Karpas-422 (cell line): ENCODE results near the gene KIR2DL4. TPM values are rescaled to one million over a fixed set of nuclear protein-coding genes. Genes with fewer than 3 reads are reported as not detected.
"Not testable (repeated sequence)": the region's sequence is repeated elsewhere in the genome, so short reads cannot be mapped to it uniquely, and the experiment has no call there.

Experiments used
- DNase-seq: peaks from one replicate; pipeline ENCODE4 v3.0.0-alpha.2; 2015
- H2AFZ ChIP-seq: fragments of 200-600 bp; sonication (generic); 2 replicates; pipeline ENCODE4 v1.6.1; 2014; ENCODE audit warnings: antibody characterized with exemption, low read length, mixed read lengths
- H3K27ac ChIP-seq: fragments of 200-600 bp; sonication (generic); 2 replicates; pipeline ENCODE4 v1.5.1; 2014; ENCODE audit warnings: mild to moderate bottlenecking, low read length, moderate library complexity
- H3K27me3 ChIP-seq: fragments of 200-600 bp; sonication (generic); 2 replicates; pipeline ENCODE4 v1.6.1; 2014; ENCODE audit warnings: low read length, mixed read lengths
- H3K36me3 ChIP-seq: fragments of 200-600 bp; sonication (generic); 2 replicates; pipeline ENCODE4 v1.6.1; 2014; ENCODE audit warnings: low read length, mixed read lengths; ENCODE audit not compliant: insufficient read depth
- H3K4me1 ChIP-seq: fragments of 200-600 bp; sonication (generic); 2 replicates; pipeline ENCODE4 v1.6.1; 2014; ENCODE audit warnings: mild to moderate bottlenecking, low read length, mixed read lengths
- H3K4me2 ChIP-seq: fragments of 200-600 bp; sonication (generic); 2 replicates; pipeline ENCODE4 v1.6.1; 2014; ENCODE audit warnings: low read length, low read depth, mild to moderate bottlenecking; ENCODE audit not compliant: poor library complexity, severe bottlenecking
- H3K4me3 ChIP-seq: fragments of 200-600 bp; sonication (generic); 2 replicates; pipeline ENCODE4 v1.5.1; 2014; ENCODE audit warnings: mild to moderate bottlenecking, antibody characterized with exemption, low read length, mixed read lengths
- H3K79me2 ChIP-seq: fragments of 200-600 bp; sonication (generic); 2 replicates; pipeline ENCODE4 v1.6.1; 2014; ENCODE audit warnings: mild to moderate bottlenecking, low read length, mixed read lengths
- H3K9ac ChIP-seq: fragments of 200-600 bp; sonication (generic); 2 replicates; pipeline ENCODE4 v1.6.0; 2014; ENCODE audit warnings: low read length
- H3K9me2 ChIP-seq: fragments of 200-600 bp; sonication (generic), shearing (Covaris generic); replicated peaks from 2 replicates; pipeline ENCODE4 v1.6.0; 2014; ENCODE audit warnings: mild to moderate bottlenecking, low read length, moderate library complexity; ENCODE audit not compliant: insufficient read depth
- H3K9me3 ChIP-seq: fragments of 300-700, 200-600 bp; sonication (generic); 2 replicates; pipeline ENCODE4 v1.6.1; 2014; ENCODE audit warnings: low read length, mixed read lengths
- H4K20me1 ChIP-seq: fragments of 200-600 bp; sonication (generic); 2 replicates; pipeline ENCODE4 v1.6.1; 2014; ENCODE audit warnings: mild to moderate bottlenecking, antibody characterized with exemption, low read length, low read depth; ENCODE audit not compliant: insufficient read depth
- total RNA-seq: library from RNA; depleted of rRNA; stranded (reverse); fragments of >200 nt; shearing (Covaris generic); gene quantifications from 2 replicates; pipeline ENCODE4 v1.2.3, GENCODE V29; 2014; ENCODE audit warnings: low replicate concordance

The KIR2DL4 gene
- total RNA-seq, 1 experiment from 2014 or later: not detected

DNA sequence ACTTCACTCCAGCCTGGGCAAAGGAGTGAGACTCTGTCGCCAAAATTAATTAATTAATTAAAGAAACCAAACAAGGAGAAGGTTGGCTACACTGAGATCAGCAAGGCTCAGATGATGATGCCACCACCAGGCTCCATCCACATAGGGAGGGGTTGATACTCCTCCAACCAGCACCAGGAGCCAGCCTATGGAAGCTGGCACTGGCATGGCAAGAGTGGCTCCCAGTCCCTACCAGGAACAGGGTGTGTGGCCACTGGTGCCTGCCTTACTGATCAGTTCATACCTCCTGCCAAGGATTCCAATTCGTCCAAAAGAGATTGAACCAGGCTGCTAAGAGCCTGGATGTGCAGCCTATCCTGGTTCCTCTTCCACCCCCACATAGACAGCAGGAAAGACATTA lies 30.7 kb upstream of the KIR2DL4 start:
- H3K36me3 ChIP-seq, H3K27ac ChIP-seq, H3K4me3 ChIP-seq, H2AFZ ChIP-seq, H3K79me2 ChIP-seq, H3K9ac ChIP-seq, H3K4me1 ChIP-seq, H4K20me1 ChIP-seq, H3K9me3 ChIP-seq, H3K9me2 ChIP-seq, DNase-seq, H3K27me3 ChIP-seq, H3K4me2 ChIP-seq: not testable (repeated sequence)

DNA sequence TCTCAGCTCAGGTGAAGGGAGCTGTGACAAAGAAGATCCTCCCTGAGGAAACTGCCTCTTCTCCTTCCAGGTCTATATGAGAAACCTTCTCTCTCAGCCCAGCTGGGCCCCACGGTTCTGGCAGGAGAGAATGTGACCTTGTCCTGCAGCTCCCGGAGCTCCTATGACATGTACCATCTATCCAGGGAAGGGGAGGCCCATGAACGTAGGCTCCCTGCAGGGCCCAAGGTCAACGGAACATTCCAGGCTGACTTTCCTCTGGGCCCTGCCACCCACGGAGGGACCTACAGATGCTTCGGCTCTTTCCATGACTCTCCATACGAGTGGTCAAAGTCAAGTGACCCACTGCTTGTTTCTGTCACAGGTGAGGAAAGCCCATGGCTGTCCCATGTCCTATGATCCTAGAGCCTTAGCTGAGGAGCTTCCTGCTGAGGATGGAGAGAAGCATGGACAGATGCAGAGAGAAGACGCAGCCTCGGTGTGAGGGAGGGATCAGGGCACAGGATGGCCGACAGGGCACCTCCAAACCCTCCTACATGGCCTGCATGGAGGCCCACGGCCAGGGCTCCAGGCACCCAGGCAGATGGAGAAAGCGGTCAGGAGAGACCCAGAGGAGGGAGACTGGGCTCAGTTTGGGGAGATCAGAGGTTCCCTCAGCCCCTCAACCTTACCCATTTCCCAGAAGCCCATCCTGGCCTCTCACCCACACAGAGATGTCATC lies 28.2 kb upstream of the KIR2DL4 start:
- not testable (repeated sequence) for H3K9me3 ChIP-seq, H3K4me2 ChIP-seq, H4K20me1 ChIP-seq, H3K4me1 ChIP-seq, H3K4me3 ChIP-seq, H2AFZ ChIP-seq, DNase-seq, H3K9ac ChIP-seq, H3K9me2 ChIP-seq, H3K27me3 ChIP-seq, H3K27ac ChIP-seq, H3K36me3 ChIP-seq, H3K79me2 ChIP-seq

DNA sequence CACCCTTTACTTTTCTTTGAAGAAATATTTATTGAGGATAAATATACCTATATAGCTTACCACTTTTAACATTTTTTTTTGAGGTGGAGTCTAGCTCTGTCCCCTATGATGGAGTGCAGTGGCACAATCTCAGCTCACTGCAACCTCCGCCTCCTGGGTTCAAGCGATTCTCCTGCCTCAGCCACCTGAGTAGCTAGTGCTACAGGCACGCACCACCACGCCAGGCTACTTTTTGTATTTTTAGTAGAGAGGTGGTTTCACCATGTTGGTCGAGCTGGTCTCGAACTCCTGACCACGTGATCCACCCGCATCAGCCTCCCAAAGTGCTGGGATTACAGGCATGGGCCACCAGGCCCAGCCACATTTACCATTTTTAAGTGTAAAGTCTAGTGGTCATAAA lies 27.6 kb upstream of the KIR2DL4 start:
- H4K20me1 ChIP-seq, DNase-seq: not testable (repeated sequence)

DNA sequence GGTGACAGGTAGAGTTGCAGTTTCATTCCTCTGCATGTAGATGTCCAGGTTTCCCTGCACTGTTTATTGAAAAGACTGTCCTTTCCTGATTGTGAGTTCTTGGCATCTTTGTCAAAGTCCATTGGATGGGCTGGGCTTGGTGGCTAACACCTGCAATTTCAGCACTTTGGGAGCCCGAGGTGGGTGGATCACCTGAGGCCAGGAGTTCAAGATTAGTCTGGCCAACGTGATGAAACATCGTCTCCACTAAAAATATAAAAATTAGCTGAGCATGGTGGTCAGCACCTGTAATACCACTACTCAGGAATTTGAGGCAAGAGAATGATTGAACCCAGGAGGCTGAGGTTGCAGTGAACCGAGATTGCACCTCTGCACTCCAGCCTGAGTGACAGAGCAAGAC lies 25.6 kb upstream of the KIR2DL4 start:
- H3K4me3 ChIP-seq, H3K4me2 ChIP-seq, DNase-seq, H3K4me1 ChIP-seq, H3K9me2 ChIP-seq, H3K36me3 ChIP-seq, H3K27me3 ChIP-seq, H2AFZ ChIP-seq, H3K79me2 ChIP-seq, H3K9ac ChIP-seq, H4K20me1 ChIP-seq, H3K9me3 ChIP-seq, H3K27ac ChIP-seq: not testable (repeated sequence)

More for the DNA sequence above, 27.6 kb upstream of the KIR2DL4 start:
- H3K9ac ChIP-seq, H3K4me1 ChIP-seq, H3K27ac ChIP-seq, H3K27me3 ChIP-seq, H3K4me3 ChIP-seq, H3K79me2 ChIP-seq, H3K9me2 ChIP-seq, H3K4me2 ChIP-seq, H2AFZ ChIP-seq, H3K9me3 ChIP-seq, H3K36me3 ChIP-seq: not testable (repeated sequence)

DNA sequence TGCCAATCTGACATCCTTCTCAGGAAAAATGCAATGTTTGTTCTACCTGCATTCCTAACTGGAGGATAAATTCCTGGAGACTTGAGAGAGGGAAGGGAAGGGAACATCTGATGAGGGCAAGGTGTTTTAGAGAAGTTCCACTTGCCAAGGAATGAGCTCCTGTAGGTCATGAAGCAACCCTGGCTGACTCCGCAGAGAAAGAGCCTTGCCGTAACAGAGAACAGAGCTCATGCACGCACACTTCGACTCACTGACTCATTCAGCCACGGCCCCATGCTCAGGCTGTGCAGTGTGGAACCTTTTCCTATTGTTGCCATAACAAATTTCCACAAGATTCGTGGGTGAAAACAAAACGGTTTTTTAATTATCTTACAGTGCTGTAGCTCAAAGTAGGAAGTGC lies 24.5 kb upstream of the KIR2DL4 start:
- H2AFZ ChIP-seq, H3K27ac ChIP-seq, H4K20me1 ChIP-seq, H3K4me1 ChIP-seq, H3K4me3 ChIP-seq, DNase-seq, H3K36me3 ChIP-seq, H3K9me2 ChIP-seq, H3K27me3 ChIP-seq, H3K9me3 ChIP-seq, H3K9ac ChIP-seq, H3K4me2 ChIP-seq, H3K79me2 ChIP-seq: not testable (repeated sequence)

DNA sequence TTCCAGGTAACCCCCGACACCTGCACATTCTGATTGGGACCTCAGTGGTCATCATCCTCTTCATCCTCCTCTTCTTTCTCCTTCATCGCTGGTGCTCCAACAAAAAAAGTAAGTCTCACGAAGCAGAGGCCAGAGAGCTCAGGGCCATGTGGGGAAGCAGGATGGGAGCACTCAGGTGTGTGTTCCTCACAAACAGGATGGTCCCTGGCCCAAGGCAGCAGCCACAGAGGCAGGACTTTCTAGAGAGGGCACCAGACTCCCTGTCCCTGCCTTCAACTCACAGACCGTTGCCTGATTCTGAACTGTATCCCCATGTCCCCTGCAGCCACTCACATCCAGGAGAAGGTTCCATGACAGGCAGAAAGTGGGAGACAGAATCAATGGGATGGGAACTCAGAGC lies 20.5 kb upstream of the KIR2DL4 start:
- H4K20me1 ChIP-seq, H3K9me2 ChIP-seq, H3K27me3 ChIP-seq, H3K79me2 ChIP-seq, H3K9ac ChIP-seq, H3K4me2 ChIP-seq, H2AFZ ChIP-seq, H3K4me3 ChIP-seq, H3K36me3 ChIP-seq, H3K9me3 ChIP-seq, H3K27ac ChIP-seq, H3K4me1 ChIP-seq, DNase-seq: not testable (repeated sequence)

DNA sequence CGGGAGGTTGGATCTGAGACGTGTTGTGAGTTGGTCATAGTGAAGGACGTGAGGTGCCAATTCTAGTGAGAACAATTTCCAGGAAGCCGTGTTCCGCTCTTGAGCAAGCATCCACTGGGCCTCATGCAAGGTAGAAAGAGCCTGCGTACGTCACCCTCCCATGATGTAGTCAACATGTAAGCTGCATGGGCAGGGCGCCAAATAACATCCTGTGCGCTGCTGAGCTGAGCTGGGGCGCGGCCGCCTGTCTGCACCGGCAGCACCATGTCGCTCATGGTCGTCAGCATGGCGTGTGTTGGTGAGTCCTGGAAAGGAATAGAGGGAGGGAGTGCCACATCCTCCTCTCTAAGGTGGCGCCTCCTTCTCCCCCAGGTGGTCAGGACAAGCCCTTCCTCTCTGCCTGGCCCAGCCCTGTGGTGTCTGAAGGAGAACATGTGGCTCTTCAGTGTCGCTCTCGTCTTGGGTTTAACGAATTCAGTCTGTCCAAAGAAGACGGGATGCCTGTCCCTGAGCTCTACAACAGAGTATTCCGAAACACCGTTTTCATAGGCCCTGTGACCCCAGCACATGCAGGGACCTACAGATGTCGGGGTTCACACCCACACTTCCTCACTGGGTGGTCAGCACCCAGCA lies 17.2 kb upstream of the KIR2DL4 start:
- not testable (repeated sequence) for H3K4me1 ChIP-seq, H3K27ac ChIP-seq, H4K20me1 ChIP-seq, H3K9me2 ChIP-seq, H3K4me3 ChIP-seq, H3K79me2 ChIP-seq, H3K9ac ChIP-seq, H3K9me3 ChIP-seq, H2AFZ ChIP-seq, H3K27me3 ChIP-seq, DNase-seq, H3K36me3 ChIP-seq, H3K4me2 ChIP-seq

DNA sequence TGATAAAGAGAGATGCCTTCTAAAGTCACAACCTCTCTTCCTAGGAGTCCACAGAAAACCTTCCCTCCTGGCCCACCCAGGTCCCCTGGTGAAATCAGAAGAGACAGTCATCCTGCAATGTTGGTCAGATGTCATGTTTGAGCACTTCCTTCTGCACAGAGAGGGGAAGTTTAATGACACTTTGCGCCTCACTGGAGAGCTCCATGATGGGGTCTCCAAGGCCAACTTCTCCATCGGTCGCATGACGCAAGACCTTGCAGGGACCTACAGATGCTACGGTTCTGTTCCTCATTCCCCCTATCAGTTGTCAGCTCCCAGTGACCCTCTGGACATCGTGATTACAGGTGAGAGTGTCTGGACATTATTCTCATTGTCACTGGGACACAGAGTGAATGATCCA lies 15.3 kb upstream of the KIR2DL4 start:
- not testable (repeated sequence) for H3K4me2 ChIP-seq, H3K9ac ChIP-seq

More for the DNA sequence above, 15.3 kb upstream of the KIR2DL4 start:
- not testable (repeated sequence) for H2AFZ ChIP-seq, DNase-seq, H3K79me2 ChIP-seq, H3K4me1 ChIP-seq, H4K20me1 ChIP-seq, H3K36me3 ChIP-seq, H3K9me2 ChIP-seq, H3K27me3 ChIP-seq, H3K9me3 ChIP-seq, H3K27ac ChIP-seq, H3K4me3 ChIP-seq
